ENCODE measurements around the gene AQP1. TPM values are rescaled to one million over a fixed set of nuclear protein-coding genes. Genes with fewer than 3 reads are reported as not detected.

Gene AQP1
- total RNA-seq, 2 donors from 2014 or later: 33.9 to 47.4 TPM

- H3K27ac ChIP-seq: no peak overlapping the region
- no peaks in the 10 kb centered on the region for H3K4me1 ChIP-seq
- H3K9me3 ChIP-seq: no peaks in the 10 kb centered on the region
- intact Hi-C loops (cut with DNase I): no loop called here
- no peak for DNase-seq
- H3K9ac ChIP-seq (ENCODE audit: low read depth in 2 of 2, low read length in 2 of 2): no peak overlapping the region
- no peak for TF ChIP-seq CTCF (IDR thresholded peaks at IDR 0.05)
- H3K4me3 ChIP-seq: no peak overlapping the region
- H3K36me3 ChIP-seq: no peaks in the 10 kb centered on the region
- H3K27me3 ChIP-seq: no peaks in the 10 kb centered on the region
Observed at GRCh38 chr7:30897770-30898169, 13.9 kb upstream of the AQP1 start.

- no peaks in the 10 kb centered on the region for H3K4me1 ChIP-seq
- no peak overlapping the region for H3K4me3 ChIP-seq
Observed at GRCh38 chr7:30898411-30898810, 13.2 kb upstream of the AQP1 start.

GRCh38 chr7:30899066-30899465, 12.6 kb upstream of the AQP1 start:
- Histone ChIP-seq H3K27me3 (no peaks in the 10 kb centered on the region), H3K36me3 (no peaks in the 10 kb centered on the region), H3K9ac (ENCODE audit: low read depth in 2 of 2, low read length in 2 of 2) (no peak overlapping the region), H3K9me3 (no peaks in the 10 kb centered on the region), H3K4me3 (no peak overlapping the region), H3K27ac (no peak overlapping the region), H3K4me1 (no peaks in the 10 kb centered on the region)
- intact Hi-C loops (cut with DNase I): no loop called here
- DNase-seq: no peak
- no peak for TF ChIP-seq CTCF (IDR thresholded peaks at IDR 0.05)

More at GRCh38 chr7:30898411-30898810, 13.2 kb upstream of the AQP1 start:
- Histone ChIP-seq H3K36me3 (no peaks in the 10 kb centered on the region), H3K9ac (ENCODE audit: low read depth in 2 of 2, low read length in 2 of 2) (no peak overlapping the region), H3K9me3 (no peaks in the 10 kb centered on the region), H3K27ac (no peak overlapping the region), H3K27me3 (no peaks in the 10 kb centered on the region)
- intact Hi-C loops (cut with DNase I): no loop called here
- TF ChIP-seq CTCF (IDR thresholded peaks at IDR 0.05): no peak
- no peak for DNase-seq

GRCh38 chr7:30899630-30900029, 12.0 kb upstream of the AQP1 start:
- Histone ChIP-seq H3K27me3 (no peaks in the 10 kb centered on the region), H3K9ac (ENCODE audit: low read depth in 2 of 2, low read length in 2 of 2) (no peak overlapping the region), H3K4me1 (no peaks in the 10 kb centered on the region), H3K27ac (no peak overlapping the region), H3K9me3 (no peaks in the 10 kb centered on the region), H3K36me3 (no peaks in the 10 kb centered on the region), H3K4me3 (no peak overlapping the region)
- DNase-seq: no peak
- intact Hi-C loops (cut with DNase I): no loop called here
- TF ChIP-seq CTCF (IDR thresholded peaks at IDR 0.05): no peak

GRCh38 chr7:30900053-30900452, 11.6 kb upstream of the AQP1 start:
- Histone ChIP-seq H3K27ac (no peak overlapping the region), H3K9me3 (no peaks in the 10 kb centered on the region), H3K36me3 (no peaks in the 10 kb centered on the region), H3K27me3 (no peaks in the 10 kb centered on the region), H3K4me3 (no peak overlapping the region), H3K9ac (ENCODE audit: low read depth in 2 of 2, low read length in 2 of 2) (no peak overlapping the region), H3K4me1 (no peaks in the 10 kb centered on the region)
- intact Hi-C loops (cut with DNase I): no loop called here
- TF ChIP-seq CTCF (IDR thresholded peaks at IDR 0.05): no peak
- DNase-seq: no peak
